HG03039 (cell line): ENCODE results near the gene HCFC1.

Source experiments
- ATAC-seq: cut with Tn5 transposase; IDR thresholded peaks from one replicate; pipeline ENCODE4 v1.9.1; 2021; ENCODE audit warnings: mild to moderate bottlenecking, moderate library complexity; ENCODE audit not compliant: unreplicated experiment

The HCFC1 gene

GRCh38 chrX:153960077-153960476 is 11.5 kb downstream of the HCFC1 start:
- no peak for ATAC-seq

- ATAC-seq, result no peak
Measured at GRCh38 chrX:153959649-153960048, 12.0 kb downstream of the HCFC1 start.

GRCh38 chrX:153958605-153959004 is 13.0 kb downstream of the HCFC1 start:
- no peak for ATAC-seq

- no peak for ATAC-seq
Measured at GRCh38 chrX:153957224-153957623, 14.4 kb downstream of the HCFC1 start.

GRCh38 chrX:153956044-153956907 is 15.3 kb downstream of the HCFC1 start:
- no peak for ATAC-seq

DNA sequence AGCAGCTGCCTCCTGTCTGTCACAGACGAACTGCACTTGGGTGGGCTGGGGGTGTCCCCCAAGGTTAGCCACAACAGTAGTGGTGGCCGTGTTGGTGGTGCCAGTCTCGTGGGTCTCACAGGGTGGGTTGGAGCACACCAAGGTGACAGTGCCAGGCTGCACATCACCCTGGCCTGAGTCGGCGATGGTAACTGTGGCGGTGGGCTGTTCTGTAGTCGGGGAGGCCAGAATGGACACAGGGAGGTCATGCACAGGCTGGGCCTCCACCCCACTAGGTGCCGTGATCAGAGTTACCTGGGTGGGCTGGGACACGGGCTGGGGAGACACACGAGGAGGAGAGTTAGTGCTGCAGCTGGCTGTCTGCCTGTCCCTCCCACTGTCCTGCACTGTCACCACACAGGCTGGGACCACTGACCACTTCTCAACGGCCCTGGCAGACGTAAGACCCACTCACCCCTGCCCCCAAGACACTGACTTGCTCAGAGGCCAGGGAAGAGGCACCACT is 16.3 kb downstream of the HCFC1 start:
- ATAC-seq, result no peak

GRCh38 chrX:153954558-153955227 is 16.9 kb downstream of the HCFC1 start:
- no peak for ATAC-seq

- no peak for ATAC-seq
Measured at GRCh38 chrX:153953892-153954557, 17.6 kb downstream of the HCFC1 start.

DNA sequence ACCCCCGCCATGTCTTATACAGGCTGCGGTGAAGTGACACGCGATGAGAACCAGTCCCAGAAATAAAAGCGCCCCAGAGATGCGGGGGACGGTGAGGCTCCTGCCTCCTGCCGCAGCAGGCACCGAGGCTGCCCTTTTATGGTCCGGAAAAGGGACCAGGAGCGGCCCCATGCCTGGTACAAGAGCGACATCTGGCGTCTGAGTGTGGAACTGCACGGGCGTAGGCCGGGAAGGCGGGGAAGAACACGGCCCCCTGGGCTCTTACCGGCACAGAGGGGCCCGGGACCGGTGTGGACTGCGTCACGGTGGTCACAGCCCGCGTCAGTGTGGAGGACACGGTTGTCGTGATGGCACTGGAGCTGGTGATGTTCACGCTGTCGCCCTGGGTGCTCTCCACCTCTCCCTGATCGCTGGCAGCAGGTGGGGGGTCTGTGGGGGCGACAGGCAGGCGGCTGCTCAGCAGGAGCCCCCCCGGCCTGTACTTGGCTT is 18.2 kb downstream of the HCFC1 start:
- ATAC-seq, result no peak

GRCh38 chrX:153952373-153953026 is 19.1 kb downstream of the HCFC1 start:
- ATAC-seq, result no peak

GRCh38 chrX:153951683-153952372 is 19.8 kb downstream of the HCFC1 start:
- no peak for ATAC-seq

- ATAC-seq, result no peak
Measured at GRCh38 chrX:153950127-153950526, 21.5 kb downstream of the HCFC1 start.

DNA sequence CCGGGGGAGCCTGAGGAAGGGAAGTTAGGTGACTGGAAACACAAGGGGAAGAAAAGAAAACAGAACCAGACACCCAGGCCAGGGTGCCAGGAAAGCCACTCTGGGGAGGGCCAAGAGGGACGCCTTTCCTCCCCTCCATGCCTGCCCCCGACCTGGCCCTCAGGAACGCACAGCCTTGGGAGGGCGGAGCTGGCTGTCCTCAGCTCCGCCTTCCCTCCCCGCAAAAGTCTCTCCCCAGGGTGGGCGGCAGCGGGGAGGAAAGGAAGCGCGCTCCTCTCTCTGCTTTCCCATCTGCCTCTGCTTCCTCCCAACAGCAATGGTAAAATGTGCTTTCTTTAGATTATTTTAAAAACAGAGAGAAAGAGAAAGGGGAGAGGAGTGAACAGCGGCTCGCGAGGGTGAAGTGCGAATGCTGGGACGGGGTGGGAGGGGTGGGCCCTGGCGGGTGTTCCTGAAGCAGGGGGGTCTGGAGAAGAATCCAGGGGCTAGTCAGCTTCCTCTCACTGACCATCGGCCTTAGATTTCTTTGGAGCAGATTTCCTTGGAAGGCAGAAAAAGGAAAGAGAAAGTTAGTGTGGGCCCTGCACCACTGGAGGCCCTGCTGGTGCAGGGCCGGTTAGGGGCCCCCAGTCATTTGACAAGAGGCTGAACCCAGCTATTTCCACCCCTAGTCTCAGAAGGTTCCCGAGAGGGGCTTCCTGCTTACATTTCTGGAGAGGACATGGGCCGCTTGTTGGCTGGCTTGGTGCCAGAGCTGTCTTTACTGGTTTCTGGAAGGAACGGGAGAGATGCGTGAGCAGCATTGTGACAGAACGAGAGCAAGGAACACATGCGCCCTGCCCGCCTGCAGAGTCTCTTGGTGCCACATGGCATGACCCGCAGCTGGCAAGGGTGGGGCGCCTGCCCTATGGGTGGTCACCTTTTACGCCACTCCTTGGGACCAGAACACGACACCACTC is 22.5 kb downstream of the HCFC1 start:
- ATAC-seq, result no peak

DNA sequence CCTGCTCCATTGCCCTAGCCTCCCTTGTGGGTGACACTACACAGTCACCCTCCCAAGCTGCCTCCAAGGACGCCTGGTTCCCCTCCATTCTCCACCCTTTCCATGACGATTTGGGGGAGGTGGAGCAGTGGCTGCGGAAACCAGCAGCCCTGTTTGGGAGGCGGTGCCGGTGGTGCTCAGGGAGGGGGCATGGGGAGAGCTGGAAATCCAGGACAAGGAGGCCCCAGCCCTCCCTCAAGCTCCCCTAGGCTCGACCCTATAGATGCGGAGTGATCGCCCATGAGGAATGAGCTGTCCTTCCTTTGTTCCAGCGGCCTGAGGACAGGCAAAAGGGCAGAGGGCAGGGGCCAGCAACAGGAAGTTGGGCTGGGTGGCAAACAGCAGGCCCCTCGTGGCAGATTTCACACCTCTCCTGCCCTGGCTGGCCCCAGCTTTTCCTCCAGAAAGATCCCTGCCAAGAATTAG is 23.6 kb downstream of the HCFC1 start:
- ATAC-seq, result no peak

DNA sequence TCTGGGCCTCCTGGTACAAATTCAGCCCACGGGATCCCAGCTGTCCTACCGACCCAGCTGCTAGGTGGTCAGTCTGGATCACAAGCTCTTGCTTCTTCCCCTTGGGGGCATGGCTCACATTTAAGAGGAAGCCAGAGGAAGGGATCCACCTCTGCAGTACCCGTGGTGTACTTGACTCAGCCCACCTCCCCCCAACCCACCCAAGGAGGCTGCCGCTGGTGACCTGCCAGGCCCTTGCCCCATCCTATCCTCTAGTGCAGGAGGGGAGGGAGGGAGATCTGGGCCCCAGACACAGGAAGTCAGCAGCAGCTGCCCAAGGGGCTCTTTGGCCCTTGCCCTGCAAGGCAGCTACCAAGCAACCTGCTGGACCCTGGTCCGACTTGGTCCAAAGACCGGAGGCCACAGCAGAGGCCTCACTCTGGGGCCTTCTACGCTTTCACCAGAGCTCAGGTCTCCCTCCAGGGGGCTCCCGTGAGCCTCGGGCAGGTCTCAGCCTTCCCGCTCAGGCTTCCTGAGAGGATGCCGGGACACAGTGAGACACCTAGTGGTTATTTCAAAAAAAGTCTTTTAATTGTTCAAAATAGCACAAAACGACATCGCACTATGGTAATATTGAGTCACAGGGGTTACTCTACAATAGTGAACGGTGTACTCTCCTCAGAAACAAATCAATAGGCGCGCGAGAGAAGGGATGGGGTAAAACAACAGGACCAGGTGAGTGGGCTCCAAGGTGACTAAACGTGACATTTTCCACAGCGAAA is 24.4 kb downstream of the HCFC1 start:
- ATAC-seq, result peak; percentile 59

DNA sequence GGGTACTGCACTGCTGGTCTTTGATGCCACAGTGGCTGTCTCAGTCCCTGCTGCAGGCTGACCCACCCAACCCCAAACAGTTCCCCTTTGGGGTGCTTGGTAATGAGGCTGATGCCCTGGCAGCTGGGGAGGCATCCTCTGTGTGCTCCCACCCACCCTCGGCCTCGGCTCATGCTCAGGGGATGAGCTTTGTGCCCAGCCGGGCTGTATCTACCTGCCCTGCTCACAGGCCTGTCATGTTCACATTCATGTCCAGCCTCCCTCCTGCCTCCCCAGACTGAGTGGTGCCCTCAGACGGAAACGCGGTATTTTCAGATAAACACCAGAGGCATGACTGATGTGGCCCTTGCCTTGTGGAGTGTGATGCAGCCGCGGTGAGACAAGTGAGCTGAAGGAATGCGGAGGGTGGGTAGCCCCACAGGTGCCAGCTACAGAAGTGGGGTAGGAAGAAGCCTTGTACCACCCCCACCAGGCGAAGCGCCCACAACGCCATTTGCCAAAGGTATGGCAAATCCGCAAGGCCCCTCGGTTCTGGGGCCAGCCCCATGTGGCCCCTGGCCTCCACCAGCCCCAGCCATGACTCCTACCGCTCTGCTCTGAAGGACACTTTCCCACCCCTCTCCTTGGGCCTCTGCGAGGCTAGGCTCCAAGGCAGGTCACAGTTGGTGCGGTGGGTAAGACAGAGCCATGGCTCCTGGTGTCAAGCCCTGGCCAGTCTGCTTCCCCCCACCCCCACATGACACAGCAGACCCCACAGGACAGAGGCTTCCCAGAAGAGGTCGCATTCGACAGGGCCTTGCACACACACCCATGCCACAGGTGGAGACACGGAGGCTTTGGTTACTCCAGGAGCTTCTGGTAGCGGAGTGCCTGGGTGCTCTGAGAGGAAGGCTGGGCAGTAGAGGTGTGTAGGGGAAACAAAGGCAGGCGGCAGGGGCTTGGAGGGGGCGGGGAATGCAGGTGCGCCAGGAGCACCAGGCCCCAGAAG is 25.4 kb downstream of the HCFC1 start:
- no peak for ATAC-seq

GRCh38 chrX:153944800-153945150 is 26.8 kb downstream of the HCFC1 start:
- no peak for ATAC-seq
